NCI-H2196 (cell line): Measurements from ENCODE around the gene CCDC148.
"Not testable (repeated sequence)": the region's sequence is repeated elsewhere in the genome, so short reads cannot be mapped to it uniquely, and the experiment has no call there.

Experiments used
- DNase-seq: peaks from one replicate; lab custom pipeline; 2025; ENCODE audit not compliant: unreplicated experiment; lab: John Stamatoyannopoulos, UW

The CCDC148 gene

GRCh38 chr2:158300394-158300793, 156.2 kb downstream of the CCDC148 start:
- no peak for DNase-seq

- no peak for DNase-seq
These were observed 158.9 kb downstream of the CCDC148 start for GRCh38 chr2:158297606-158298005.

- no peak for DNase-seq
These were observed 159.4 kb downstream of the CCDC148 start for GRCh38 chr2:158297120-158297519.

- no peak for DNase-seq
These were observed 162.8 kb downstream of the CCDC148 start for GRCh38 chr2:158293722-158294121.

GRCh38 chr2:158291544-158292180, 164.9 kb downstream of the CCDC148 start:
- no peak for DNase-seq

GRCh38 chr2:158290225-158290624, 166.3 kb downstream of the CCDC148 start:
- no peak for DNase-seq

GRCh38 chr2:158276619-158277471, 179.7 kb downstream of the CCDC148 start:
- no peak for DNase-seq

GRCh38 chr2:158273791-158274190, 182.8 kb downstream of the CCDC148 start:
- DNase-seq, result no peak

GRCh38 chr2:158270536-158270935, 186.0 kb downstream of the CCDC148 start:
- no peak for DNase-seq

- DNase-seq, result peak; percentile 74
These were observed 187.4 kb downstream of the CCDC148 start for GRCh38 chr2:158269143-158269542.

GRCh38 chr2:158266111-158266510, 190.4 kb downstream of the CCDC148 start:
- DNase-seq, result no peak

GRCh38 chr2:158255257-158255656, 201.3 kb downstream of the CCDC148 start:
- DNase-seq, result no peak

- no peak for DNase-seq
These were observed 203.4 kb downstream of the CCDC148 start for GRCh38 chr2:158253170-158253569.

- no peak for DNase-seq
These were observed 205.2 kb downstream of the CCDC148 start for GRCh38 chr2:158251356-158251755.

GRCh38 chr2:158243392-158243791, 213.2 kb downstream of the CCDC148 start:
- no peak for DNase-seq

- no peak for DNase-seq
These were observed 214.3 kb downstream of the CCDC148 start for GRCh38 chr2:158242280-158242679.

GRCh38 chr2:158240975-158241374, 215.6 kb downstream of the CCDC148 start:
- DNase-seq, result no peak

GRCh38 chr2:158239271-158239670, 217.3 kb downstream of the CCDC148 start:
- DNase-seq, result no peak

- no peak for DNase-seq
These were observed 222.1 kb downstream of the CCDC148 start for GRCh38 chr2:158234497-158234896.

GRCh38 chr2:158232476-158232875, 224.1 kb downstream of the CCDC148 start:
- DNase-seq, result no peak

GRCh38 chr2:158228943-158229508, 227.5 kb downstream of the CCDC148 start:
- DNase-seq, result no peak

- DNase-seq, result not testable (repeated sequence)
These were observed 233.5 kb downstream of the CCDC148 start for GRCh38 chr2:158223066-158223465.
